ENCODE results near the gene SYNDIG1L.
A peak's percentile ranks its signal among the peaks of the same experiment; 100 is the strongest.
"Not testable (repeated sequence)": the region's sequence is repeated elsewhere in the genome, so short reads cannot be mapped to it uniquely, and the experiment has no call there.

The SYNDIG1L gene

DNA sequence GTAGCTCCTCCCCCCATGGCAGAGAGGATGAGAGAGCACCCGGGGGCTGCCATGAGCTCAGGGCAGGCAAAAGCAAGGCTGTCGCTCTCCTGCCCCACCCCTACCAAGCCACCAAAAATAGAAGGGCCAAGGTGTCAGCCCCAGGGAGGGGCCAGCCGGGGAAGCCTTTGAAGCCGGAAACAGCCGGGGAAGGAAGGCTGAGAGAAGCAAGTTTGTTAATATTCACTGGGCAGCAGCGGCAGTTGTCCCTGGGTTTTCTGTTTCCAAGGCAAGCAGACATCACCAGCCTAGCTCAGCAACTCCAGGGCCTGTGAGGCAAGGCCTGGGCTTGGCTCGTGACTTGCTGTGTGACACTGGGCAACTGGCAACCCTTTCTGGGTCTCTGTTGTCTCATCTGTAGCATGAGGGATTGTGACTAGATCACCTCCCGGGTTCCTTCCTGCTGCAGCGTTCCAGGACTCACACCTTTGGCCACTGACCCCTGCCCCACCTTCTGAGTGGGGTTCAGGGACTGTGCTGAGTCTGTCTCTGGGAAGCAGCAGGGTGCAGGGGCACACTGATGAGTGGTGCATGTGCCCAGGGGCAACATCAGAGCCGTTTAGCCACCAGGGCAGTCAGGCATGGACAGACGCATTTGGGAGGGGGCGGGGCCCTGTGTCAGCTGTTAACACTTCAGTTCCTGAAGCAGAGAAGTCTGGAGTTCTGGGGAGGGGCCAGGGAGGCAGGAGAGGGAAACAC lies 24.3 kb downstream of the SYNDIG1L start:
- peak; percentile 79 for DNase-seq

GRCh38 chr14:74400919-74401503 lies 25.0 kb downstream of the SYNDIG1L start:
- no peak for DNase-seq

DNA sequence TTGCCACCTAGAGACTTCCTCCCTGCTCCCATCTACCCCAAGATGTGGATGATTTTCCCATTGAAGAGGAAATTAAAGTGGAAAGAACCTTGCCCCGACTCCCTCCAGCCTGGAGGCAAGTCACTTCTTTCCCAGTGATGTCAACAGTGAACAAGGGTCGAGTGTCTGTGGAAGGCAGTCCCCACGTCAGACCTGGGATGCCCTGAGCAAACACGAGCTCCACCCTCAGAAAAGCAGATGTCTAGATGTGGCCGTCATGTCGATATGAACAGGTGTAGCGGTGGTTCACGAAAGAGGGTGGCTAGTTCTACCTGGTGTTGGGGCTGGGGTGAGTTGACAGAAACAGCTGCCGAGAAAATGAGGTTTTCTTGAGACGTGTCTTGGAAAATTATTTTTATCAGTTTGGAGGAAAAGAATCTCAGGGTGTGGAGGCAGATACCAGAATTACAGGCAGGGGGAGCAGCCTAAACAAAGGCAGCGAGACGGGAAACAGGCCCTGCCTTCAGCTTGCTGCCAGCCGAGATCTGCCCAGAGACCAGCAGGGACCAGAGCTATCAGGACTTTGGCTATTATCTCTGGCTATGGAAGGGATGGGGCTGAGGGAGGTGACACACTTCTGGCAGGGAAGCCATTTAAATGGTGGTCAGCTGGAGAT lies 25.9 kb downstream of the SYNDIG1L start:
- no peak for DNase-seq

- no peak for DNase-seq
Measured at GRCh38 chr14:74395094-74395493, 30.9 kb downstream of the SYNDIG1L start.

- DNase-seq: no peak
Measured at GRCh38 chr14:74394549-74394948, 31.5 kb downstream of the SYNDIG1L start.

DNA sequence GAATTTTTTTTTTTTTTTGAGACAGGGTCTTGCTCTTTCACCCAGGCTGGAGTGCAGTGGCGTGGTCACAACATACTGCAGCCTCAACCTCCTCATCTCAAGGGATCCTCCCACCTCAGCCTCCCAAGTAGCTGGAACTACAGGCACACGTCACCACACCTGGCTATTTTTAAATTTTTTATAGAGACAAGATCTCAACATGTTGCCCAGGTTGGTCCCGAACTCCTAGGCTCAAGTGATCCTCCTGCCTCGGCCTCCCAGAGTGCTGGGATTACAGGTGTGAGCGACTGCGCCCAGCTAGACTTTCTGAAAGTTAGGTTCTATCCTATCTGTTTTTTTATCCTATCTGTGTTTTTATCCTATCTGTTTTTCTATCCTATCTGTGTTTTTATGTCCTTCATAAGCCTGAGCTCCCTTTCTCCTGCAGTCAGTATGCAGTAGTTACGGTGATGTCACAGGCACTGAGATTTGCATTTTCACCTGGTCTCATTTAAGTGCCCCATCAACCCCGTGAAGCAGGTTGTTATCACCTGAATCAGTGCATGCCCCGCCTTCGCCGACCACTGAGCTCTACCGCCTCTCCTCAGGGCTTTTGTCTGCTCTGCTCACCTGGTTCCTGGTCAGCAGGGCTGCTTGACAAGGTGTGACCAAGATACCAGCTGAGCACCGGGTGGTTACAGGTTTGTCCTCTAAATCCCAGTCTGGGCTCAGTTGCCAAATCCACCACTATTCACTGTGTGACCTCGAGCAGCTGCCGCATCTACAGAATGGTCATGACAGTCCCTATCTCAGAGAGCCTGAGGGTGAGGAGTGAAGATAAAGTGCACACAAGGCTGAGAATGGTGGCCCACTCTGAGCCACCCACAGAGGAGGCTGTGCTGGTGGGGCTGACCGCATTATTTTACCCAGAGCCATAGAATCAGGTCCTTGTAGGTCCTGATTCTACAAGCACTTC lies 33.1 kb downstream of the SYNDIG1L start:
- no peak for DNase-seq

DNA sequence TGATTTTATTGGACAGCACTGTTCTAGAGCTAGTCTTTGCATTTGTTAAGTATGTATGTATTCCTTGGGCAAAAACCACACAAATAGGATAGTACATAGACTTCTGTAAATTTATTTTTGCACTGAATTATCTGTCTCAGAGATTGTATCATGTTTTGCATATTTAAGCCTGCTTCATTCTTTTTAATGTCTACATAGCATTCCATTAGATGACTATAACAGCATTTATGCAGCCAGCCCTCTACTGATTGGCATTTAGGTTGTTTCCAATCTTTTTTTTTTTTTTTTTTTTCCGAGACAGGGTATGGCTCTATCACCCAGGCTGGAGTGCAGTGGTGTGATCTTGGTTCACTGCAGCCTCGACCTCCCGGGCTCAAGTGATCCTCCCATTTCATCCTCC lies 34.5 kb downstream of the SYNDIG1L start:
- no peak for DNase-seq

- DNase-seq: not testable (repeated sequence)
Measured at GRCh38 chr14:74390505-74390904, 35.5 kb downstream of the SYNDIG1L start.

DNA sequence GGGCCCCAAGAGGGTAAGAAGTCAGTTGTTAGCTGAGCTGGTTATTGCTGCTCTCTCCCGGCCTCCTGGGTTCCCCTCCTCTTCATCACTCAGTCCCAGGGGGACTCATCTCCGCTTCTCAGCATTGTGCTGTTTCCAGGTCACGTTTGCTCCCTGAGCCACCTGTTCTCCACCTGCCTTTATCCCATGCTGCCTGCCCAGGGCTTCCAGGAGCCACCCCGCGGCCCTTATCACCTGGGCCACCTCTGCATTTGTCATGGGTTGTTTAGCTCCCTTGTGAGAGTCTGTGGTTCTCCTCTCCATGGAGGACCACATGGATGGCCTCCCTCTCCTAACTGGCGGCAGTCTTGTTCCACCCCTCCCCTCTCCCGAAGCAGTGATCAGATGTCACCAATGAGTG lies 36.0 kb downstream of the SYNDIG1L start:
- no peak for DNase-seq

- DNase-seq: no peak
Measured at GRCh38 chr14:74382231-74382630, 43.8 kb downstream of the SYNDIG1L start.

- DNase-seq: not testable (repeated sequence)
Measured at GRCh38 chr14:74381571-74381970, 44.4 kb downstream of the SYNDIG1L start.

- no peak for DNase-seq
Measured at GRCh38 chr14:74380845-74381244, 45.2 kb downstream of the SYNDIG1L start.

GRCh38 chr14:74380172-74380571 lies 45.8 kb downstream of the SYNDIG1L start:
- no peak for DNase-seq

- no peak for DNase-seq
Measured at GRCh38 chr14:74377976-74378690, 47.9 kb downstream of the SYNDIG1L start.

GRCh38 chr14:74368441-74368840 lies 57.6 kb downstream of the SYNDIG1L start:
- DNase-seq: no peak

GRCh38 chr14:74368026-74368425 lies 58.0 kb downstream of the SYNDIG1L start:
- DNase-seq: no peak

DNA sequence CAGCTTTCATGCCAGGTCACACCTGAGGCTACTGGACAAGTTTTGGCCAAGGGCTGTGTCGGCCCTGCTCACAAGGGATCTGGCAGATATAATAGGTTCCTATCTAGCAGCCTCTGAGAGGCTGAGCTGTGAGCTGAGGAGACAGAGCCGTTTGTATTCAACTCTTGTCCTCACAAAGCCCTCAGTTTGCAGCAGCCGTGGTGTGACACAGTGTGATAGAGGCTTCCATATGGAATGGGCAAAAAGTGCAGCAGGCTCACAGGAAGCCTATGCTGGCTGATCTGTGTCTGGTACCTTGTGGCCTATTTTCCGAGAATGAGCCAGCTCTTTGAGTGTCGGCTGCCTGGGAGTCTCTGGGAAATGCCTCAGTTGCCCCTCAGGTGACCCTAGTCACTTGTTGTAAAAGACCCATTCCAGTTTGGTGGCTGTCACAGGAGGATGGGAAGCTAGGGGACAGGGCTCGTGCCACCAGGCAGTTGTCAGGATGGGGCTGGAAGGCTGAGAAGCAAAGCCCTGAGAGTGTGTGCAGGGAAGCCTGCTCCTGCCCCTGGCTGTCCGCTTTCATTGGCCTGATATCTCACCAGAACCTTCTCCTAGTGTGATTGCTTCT lies 61.6 kb downstream of the SYNDIG1L start:
- DNase-seq: no peak

DNA sequence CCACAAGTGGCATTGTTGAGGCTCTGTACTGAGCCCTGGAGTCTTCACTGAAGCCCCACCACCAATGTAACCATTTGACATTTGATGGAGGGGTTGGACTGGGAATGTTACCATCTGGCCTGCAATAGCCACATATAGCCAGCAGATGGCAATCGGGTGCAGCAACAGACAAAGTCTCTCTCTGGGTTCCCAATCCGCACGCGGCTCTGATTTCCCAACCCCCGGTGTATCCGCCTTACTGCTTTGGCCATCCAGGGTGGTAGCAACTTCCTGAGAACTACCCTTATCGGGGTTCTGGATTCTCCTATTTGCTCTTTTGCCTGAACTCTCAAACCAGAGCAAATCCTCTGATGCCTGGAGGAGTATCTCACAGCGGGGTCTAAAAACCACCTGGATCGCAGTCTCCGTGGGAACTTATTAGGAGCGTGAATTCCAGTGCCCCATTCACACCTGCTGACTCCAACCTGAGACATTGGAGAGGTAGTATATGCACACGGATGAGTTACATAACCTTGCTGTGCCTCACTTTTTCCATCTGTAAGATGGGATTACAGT lies 63.6 kb downstream of the SYNDIG1L start:
- DNase-seq: peak; percentile 67

GRCh38 chr14:74360163-74360562 lies 65.8 kb downstream of the SYNDIG1L start:
- DNase-seq: no peak

GRCh38 chr14:74358176-74358829 lies 67.7 kb downstream of the SYNDIG1L start:
- no peak for DNase-seq

DNA sequence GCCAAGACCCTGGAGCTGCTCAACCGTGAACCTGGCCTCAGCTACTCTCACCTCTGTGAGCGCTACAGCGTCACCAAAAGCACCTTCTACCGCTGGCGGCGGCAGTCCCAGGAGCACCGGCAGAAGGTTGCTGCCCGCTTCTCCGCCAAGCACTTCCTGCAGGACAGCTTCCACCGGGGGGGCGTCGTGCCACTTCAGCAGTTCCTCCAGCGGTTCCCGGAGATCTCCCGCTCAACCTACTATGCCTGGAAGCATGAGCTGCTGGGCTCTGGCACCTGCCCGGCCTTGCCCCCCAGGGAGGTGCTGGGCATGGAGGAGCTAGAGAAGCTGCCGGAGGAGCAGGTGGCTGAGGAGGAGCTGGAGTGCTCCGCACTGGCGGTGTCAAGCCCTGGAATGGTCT lies 68.4 kb downstream of the SYNDIG1L start:
- no peak for DNase-seq
